GM20000 (cell line): ENCODE results near the gene GALK1.

Experiments
- DNase-seq: peaks from one replicate; pipeline ENCODE4 v3.0.0; 2012; ENCODE audit warnings: low spot score
- TF ChIP-seq, protein P1 (sequence below): IDR thresholded peaks from 2 replicates; pipeline ENCODE4 v1.5.1; 2012; ENCODE audit warnings: mild to moderate bottlenecking, control low read depth; ENCODE audit errors: extremely low read depth, missing control alignments

GALK1 gene

GRCh38 chr17:75723171-75723930 is 41.6 kb downstream of the GALK1 start:
- no peak for DNase-seq
- TF ChIP-seq, protein P1, sequence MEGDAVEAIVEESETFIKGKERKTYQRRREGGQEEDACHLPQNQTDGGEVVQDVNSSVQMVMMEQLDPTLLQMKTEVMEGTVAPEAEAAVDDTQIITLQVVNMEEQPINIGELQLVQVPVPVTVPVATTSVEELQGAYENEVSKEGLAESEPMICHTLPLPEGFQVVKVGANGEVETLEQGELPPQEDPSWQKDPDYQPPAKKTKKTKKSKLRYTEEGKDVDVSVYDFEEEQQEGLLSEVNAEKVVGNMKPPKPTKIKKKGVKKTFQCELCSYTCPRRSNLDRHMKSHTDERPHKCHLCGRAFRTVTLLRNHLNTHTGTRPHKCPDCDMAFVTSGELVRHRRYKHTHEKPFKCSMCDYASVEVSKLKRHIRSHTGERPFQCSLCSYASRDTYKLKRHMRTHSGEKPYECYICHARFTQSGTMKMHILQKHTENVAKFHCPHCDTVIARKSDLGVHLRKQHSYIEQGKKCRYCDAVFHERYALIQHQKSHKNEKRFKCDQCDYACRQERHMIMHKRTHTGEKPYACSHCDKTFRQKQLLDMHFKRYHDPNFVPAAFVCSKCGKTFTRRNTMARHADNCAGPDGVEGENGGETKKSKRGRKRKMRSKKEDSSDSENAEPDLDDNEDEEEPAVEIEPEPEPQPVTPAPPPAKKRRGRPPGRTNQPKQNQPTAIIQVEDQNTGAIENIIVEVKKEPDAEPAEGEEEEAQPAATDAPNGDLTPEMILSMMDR: no peak

- DNase-seq: no peak
- TF ChIP-seq, protein P1: no peak
These were observed 42.4 kb downstream of the GALK1 start for GRCh38 chr17:75722542-75723095.

- DNase-seq: no peak
- TF ChIP-seq, protein P1: no peak
These were observed 42.9 kb downstream of the GALK1 start for GRCh38 chr17:75722076-75722475.

GRCh38 chr17:75721463-75722011 is 43.5 kb downstream of the GALK1 start:
- TF ChIP-seq, protein P1: no peak

GRCh38 chr17:75720656-75721462 is 44.1 kb downstream of the GALK1 start, which contains the start of gene ITGB4:
TSS of gene ITGB4 (plus strand) at chr17:75721459. CDS start at chr17:75724704, 3,245 bp downstream.
- peak; percentile 92 for DNase-seq

More at GRCh38 chr17:75721463-75722011, 43.5 kb downstream of the GALK1 start:
- DNase-seq: no peak

DNA sequence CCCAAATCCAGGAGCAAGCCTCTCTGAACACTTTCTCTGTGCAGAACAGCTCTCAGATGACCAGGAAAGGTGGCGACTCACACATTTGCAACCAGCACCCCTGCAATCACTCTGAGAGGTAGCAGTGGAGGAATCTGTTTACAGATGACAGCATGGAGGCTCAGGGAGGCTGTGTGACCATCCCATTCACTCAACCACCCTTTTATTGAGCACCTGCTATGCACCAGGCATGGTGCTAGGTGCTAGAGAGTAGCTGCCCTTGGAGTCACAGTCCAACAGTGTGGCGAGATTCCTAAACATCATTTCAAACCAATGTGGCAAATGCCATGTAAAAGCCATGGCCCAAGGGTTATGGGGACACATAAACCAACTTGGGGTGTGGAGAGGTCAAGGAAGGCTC is 45.3 kb downstream of the GALK1 start:
- TF ChIP-seq, protein P1: no peak
- no peak for DNase-seq

More at GRCh38 chr17:75720656-75721462, 44.1 kb downstream of the GALK1 start, which contains the start of gene ITGB4:
- TF ChIP-seq, protein P1: no peak
